ENCODE results near the gene AAK1. TPM values are rescaled to one million over a fixed set of nuclear protein-coding genes. Genes with fewer than 3 reads are reported as not detected.
A peak's percentile ranks its signal among the peaks of the same experiment; 100 is the strongest.

AAK1 gene
- total and polyA plus RNA-seq, 2 of the 13 experiments (the other 11 are each of a cell fraction or from before 2014, with no cell fraction given) = 9.8 to 10.3 TPM

DNA sequence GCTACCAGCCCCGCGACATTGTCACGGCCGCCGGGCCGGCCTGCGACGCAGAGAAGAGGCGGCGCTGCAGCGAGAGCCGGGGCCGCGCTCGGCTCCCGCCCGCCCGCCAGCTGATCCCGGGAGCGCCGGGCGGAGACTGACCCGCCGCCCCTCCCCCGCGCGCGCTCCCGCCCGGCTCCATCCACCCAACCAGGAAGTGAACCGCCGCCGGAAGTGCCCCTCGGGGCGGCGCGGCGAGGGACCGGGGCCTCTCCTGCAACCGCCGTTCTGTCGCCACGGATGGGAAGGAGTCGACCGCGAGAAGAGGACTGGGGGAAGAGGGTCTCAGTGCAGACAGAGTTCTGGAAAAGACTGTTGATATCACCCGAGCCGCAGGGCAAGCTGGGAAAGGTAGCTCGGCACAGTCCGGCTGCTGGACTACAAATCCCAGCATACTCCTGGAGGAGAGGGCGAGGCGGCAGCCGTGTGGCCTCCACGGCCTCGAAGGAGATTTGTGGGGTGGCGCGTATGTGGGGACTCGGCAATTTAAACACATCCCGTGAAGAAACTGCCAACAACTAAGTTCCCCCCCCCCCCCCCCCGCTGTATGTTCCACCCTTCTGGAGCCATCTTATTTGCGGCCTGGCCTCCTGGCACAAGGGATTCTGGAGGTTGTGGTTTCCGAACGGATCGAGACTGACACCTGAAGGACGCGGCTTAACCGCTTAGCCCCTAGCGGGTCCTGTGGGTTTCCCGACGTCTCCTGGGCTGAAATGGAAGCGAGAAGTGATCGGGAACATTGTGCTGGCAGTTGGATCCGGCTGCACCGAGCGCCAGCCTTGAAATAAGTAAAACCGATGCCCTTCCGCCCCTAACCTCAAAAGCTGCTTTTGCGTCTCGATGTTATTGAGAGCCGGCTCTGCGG lies at the start of gene AAK1 (continued):
- TF ChIP-seq, protein P1, sequence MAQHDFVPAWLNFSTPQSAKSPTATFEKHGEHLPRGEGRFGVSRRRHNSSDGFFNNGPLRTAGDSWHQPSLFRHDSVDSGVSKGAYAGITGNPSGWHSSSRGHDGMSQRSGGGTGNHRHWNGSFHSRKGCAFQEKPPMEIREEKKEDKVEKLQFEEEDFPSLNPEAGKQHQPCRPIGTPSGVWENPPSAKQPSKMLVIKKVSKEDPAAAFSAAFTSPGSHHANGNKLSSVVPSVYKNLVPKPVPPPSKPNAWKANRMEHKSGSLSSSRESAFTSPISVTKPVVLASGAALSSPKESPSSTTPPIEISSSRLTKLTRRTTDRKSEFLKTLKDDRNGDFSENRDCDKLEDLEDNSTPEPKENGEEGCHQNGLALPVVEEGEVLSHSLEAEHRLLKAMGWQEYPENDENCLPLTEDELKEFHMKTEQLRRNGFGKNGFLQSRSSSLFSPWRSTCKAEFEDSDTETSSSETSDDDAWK (CRISPR knock-in tag; IDR thresholded peaks at IDR 0.05) = no peak
- TF ChIP-seq ZNF224 (CRISPR knock-in tag; IDR thresholded peaks at IDR 0.05) (no peak), ZHX2 (IDR thresholded peaks at IDR 0.05; ENCODE audit: low read depth) (no peak; the same call in 1 of the 2 replicates), ZHX2 (CRISPR knock-in tag; IDR thresholded peaks at IDR 0.05; ENCODE audit: borderline replicate concordance) (no peak), ZNF430 (CRISPR knock-in tag; IDR thresholded peaks at IDR 0.05) (peak; percentile 73), ZNF839 (CRISPR knock-in tag; IDR thresholded peaks at IDR 0.05; ENCODE audit: borderline replicate concordance) (peak; percentile 99), ZNF775 (CRISPR knock-in tag; IDR thresholded peaks at IDR 0.05; ENCODE audit: borderline replicate concordance) (no peak), MBNL3 (CRISPR knock-in tag; conservative IDR thresholded peaks at IDR 0.05) (no peak), POLR2AphosphoS5 (IDR thresholded peaks at IDR 0.05; ENCODE audit: low read depth, low read length) (peak; percentile 86), ZNF564 (CRISPR knock-in tag; IDR thresholded peaks at IDR 0.05) (no peak), MNT (IDR thresholded peaks at IDR 0.05) (no peak; the same call in 1 of the 2 replicates), ZNF776 (CRISPR knock-in tag; IDR thresholded peaks at IDR 0.05) (peak; percentile 79; the same call in 1 of the 2 replicates), NR1H2 (CRISPR knock-in tag; IDR thresholded peaks at IDR 0.05; ENCODE audit: borderline replicate concordance, low read depth) (no peak), ZBTB7B (CRISPR knock-in tag; IDR thresholded peaks at IDR 0.05) (peak; percentile 70), ZFP36L2 (CRISPR knock-in tag; IDR thresholded peaks at IDR 0.05) (no peak), ZNF20 (CRISPR knock-in tag; IDR thresholded peaks at IDR 0.05) (peak; percentile 56; the same call in 1 of the 2 replicates), MED13 (CRISPR knock-in tag; IDR thresholded peaks at IDR 0.05) (no peak; the same call in 1 of the 2 replicates), HMGA1 (CRISPR knock-in tag; conservative IDR thresholded peaks at IDR 0.05) (no peak)
- TF ChIP-seq, protein P2, sequence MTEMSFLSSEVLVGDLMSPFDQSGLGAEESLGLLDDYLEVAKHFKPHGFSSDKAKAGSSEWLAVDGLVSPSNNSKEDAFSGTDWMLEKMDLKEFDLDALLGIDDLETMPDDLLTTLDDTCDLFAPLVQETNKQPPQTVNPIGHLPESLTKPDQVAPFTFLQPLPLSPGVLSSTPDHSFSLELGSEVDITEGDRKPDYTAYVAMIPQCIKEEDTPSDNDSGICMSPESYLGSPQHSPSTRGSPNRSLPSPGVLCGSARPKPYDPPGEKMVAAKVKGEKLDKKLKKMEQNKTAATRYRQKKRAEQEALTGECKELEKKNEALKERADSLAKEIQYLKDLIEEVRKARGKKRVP (CRISPR knock-in tag; IDR thresholded peaks at IDR 0.05) = peak in 1 of 2 experiments; percentile 68; a peak in 1 of 4 replicates
